Dermis microvascular lymphatic vessel endothelial cell (primary cell): Measurements from ENCODE around the gene GALNT18. TPM values are rescaled to one million over a fixed set of nuclear protein-coding genes. Genes with fewer than 3 reads are reported as not detected.

ENCODE experiments used
- DNase-seq, 2 donors: peaks; one replicate each; pipeline versions ENCODE4 v3.0.0 to v3.0.0-alpha.2; 2010; ENCODE audit warnings: low read depth in 2 of 2
- total RNA-seq: library from RNA; depleted of rRNA; stranded (reverse); fragments of >200 nt; gene quantifications from 2 replicates; pipeline ENCODE4 v1.2.1, GENCODE V29; 2014

Gene GALNT18
- total RNA-seq, 1 donor from 2014 or later = 81.3 TPM

- DNase-seq = no peak
Observed at GRCh38 chr11:11439591-11439990, 182.2 kb downstream of the GALNT18 start.

GRCh38 chr11:11436715-11437313 lies 185.0 kb downstream of the GALNT18 start:
- DNase-seq = no peak

- DNase-seq = no peak
Observed at GRCh38 chr11:11435635-11436034, 186.2 kb downstream of the GALNT18 start.

GRCh38 chr11:11433960-11434359 lies 187.8 kb downstream of the GALNT18 start:
- DNase-seq = no peak

- DNase-seq = no peak
Observed at GRCh38 chr11:11432621-11433319, 189.0 kb downstream of the GALNT18 start.

GRCh38 chr11:11430431-11430830 lies 191.4 kb downstream of the GALNT18 start:
- no peak for DNase-seq

GRCh38 chr11:11428714-11429113 lies 193.1 kb downstream of the GALNT18 start:
- no peak for DNase-seq

- peak; percentile 26 to 44 for DNase-seq
Observed at GRCh38 chr11:11427542-11427941, 194.3 kb downstream of the GALNT18 start.

- peak in 1 of 2 donors; percentile 12 for DNase-seq
Observed at GRCh38 chr11:11427140-11427539, 194.7 kb downstream of the GALNT18 start.

GRCh38 chr11:11426226-11426952 lies 195.4 kb downstream of the GALNT18 start:
- no peak for DNase-seq

GRCh38 chr11:11425806-11426205 lies 196.0 kb downstream of the GALNT18 start:
- no peak for DNase-seq

GRCh38 chr11:11424688-11425087 lies 197.1 kb downstream of the GALNT18 start:
- no peak for DNase-seq

- DNase-seq = no peak
Observed at GRCh38 chr11:11422411-11423128, 199.2 kb downstream of the GALNT18 start.

- no peak for DNase-seq
Observed at GRCh38 chr11:11421509-11421908, 200.3 kb downstream of the GALNT18 start.

- DNase-seq = no peak
Observed at GRCh38 chr11:11420899-11421285, 200.9 kb downstream of the GALNT18 start.

- peak; percentile 14 to 84 for DNase-seq
Observed at GRCh38 chr11:11420191-11420898, 201.5 kb downstream of the GALNT18 start.

- no peak for DNase-seq
Observed at GRCh38 chr11:11419747-11420146, 202.1 kb downstream of the GALNT18 start.

- peak in 1 of 2 donors; percentile 5 for DNase-seq
Observed at GRCh38 chr11:11416917-11417316, 204.9 kb downstream of the GALNT18 start.

- DNase-seq = no peak
Observed at GRCh38 chr11:11416502-11416901, 205.3 kb downstream of the GALNT18 start.

- no peak for DNase-seq
Observed at GRCh38 chr11:11415901-11416300, 205.9 kb downstream of the GALNT18 start.

GRCh38 chr11:11414996-11415395 lies 206.8 kb downstream of the GALNT18 start:
- no peak for DNase-seq
